HepG2 (cell line): Measurements from ENCODE around the gene XRCC5. TPM values are rescaled to one million over a fixed set of nuclear protein-coding genes. Genes with fewer than 3 reads are reported as not detected.

Experiments used
- ARID5B ChIP-seq: IDR thresholded peaks from 2 replicates; pipeline ENCODE4 v1.4.0; 2020; ENCODE audit warnings: mild to moderate bottlenecking, missing genetic modification reagents
- ATF2 ChIP-seq: sonication (generic); formaldehyde crosslinking; IDR thresholded peaks from 2 replicates; pipeline ENCODE4 v1.4.0; 2020; ENCODE audit warnings: missing genetic modification reagents
- GTF2F1 ChIP-seq: fragments of 150-350 bp; IDR thresholded peaks from 2 replicates; pipeline ENCODE4 v1.6.1; 2014; ENCODE audit warnings: low read length
- IKZF1 ChIP-seq: fragments of 450-650 bp; IDR thresholded peaks from 2 replicates; pipeline ENCODE4 v1.7.1; 2016
- JUNB ChIP-seq: sonication (generic); formaldehyde crosslinking; IDR thresholded peaks from 2 replicates; pipeline ENCODE4 v1.8.0; 2022; ENCODE audit warnings: missing genetic modification reagents, mild to moderate bottlenecking, borderline replicate concordance
- MEIS2 ChIP-seq: sonication (generic); formaldehyde crosslinking; IDR thresholded peaks from 2 replicates; pipeline ENCODE4 v1.9.0; 2021; ENCODE audit warnings: mild to moderate bottlenecking, missing genetic modification reagents
- MTF2 ChIP-seq: sonication (generic); formaldehyde crosslinking; IDR thresholded peaks from 2 replicates; pipeline ENCODE4 v1.5.0; 2020; ENCODE audit warnings: missing genetic modification reagents, borderline replicate concordance
- NFE2 ChIP-seq: sonication (generic); formaldehyde crosslinking; IDR thresholded peaks from 2 replicates; pipeline ENCODE4 v1.4.0; 2020; ENCODE audit warnings: missing genetic modification reagents
- NONO ChIP-seq, 2 experiments: fragments of 450-650 bp in 1 of 2; sonication (generic) in 1 of 2; formaldehyde crosslinking in 1 of 2; IDR thresholded peaks in 1 of 2; conservative IDR thresholded peaks in 1 of 2; 2 replicates each; pipeline versions ENCODE4 v1.6.1 to v1.8.0; 2017 to 2022; ENCODE audit warnings: mild to moderate bottlenecking in 1 of 2, missing genetic modification reagents in 1 of 2, moderate library complexity in 1 of 2
- NR2F2 ChIP-seq: IDR thresholded peaks from 2 replicates; pipeline ENCODE4 v1.6.1; 2012; ENCODE audit warnings: low read depth, inconsistent platforms, borderline replicate concordance
- SP4 ChIP-seq: sonication (generic); formaldehyde crosslinking; IDR thresholded peaks from 2 replicates; pipeline ENCODE4 v1.8.1; 2023; ENCODE audit warnings: mild to moderate bottlenecking, missing genetic modification reagents
- TCF7L2 ChIP-seq: IDR thresholded peaks from 2 replicates; pipeline ENCODE4 v1.6.1; 2011; ENCODE audit warnings: mild to moderate bottlenecking, low read depth, low read length, moderate library complexity
- YY1 ChIP-seq: IDR thresholded peaks from 2 replicates; pipeline ENCODE4 v1.6.1; 2011; ENCODE audit warnings: low read length, low read depth, moderate library complexity, mild to moderate bottlenecking; ENCODE audit not compliant: insufficient read depth, insufficient replicate concordance
- ZHX1 ChIP-seq: sonication (generic); formaldehyde crosslinking; IDR thresholded peaks from 2 replicates; pipeline ENCODE4 v1.8.1; 2022; ENCODE audit warnings: low read depth, mild to moderate bottlenecking, missing genetic modification reagents
- ZNF234 ChIP-seq: sonication (generic); formaldehyde crosslinking; conservative IDR thresholded peaks from 2 replicates; pipeline ENCODE4 v1.5.1; 2020; ENCODE audit warnings: mild to moderate bottlenecking, missing genetic modification reagents
- ZNF296 ChIP-seq: sonication (generic); formaldehyde crosslinking; conservative IDR thresholded peaks from 2 replicates; pipeline ENCODE4 v1.5.0; 2020; ENCODE audit warnings: mild to moderate bottlenecking, missing genetic modification reagents
- ZNF562 ChIP-seq: sonication (generic); formaldehyde crosslinking; IDR thresholded peaks from 2 replicates; pipeline ENCODE4 v1.8.0; 2022; ENCODE audit warnings: missing genetic modification reagents, borderline replicate concordance
- ZNF597 ChIP-seq: sonication (generic); formaldehyde crosslinking; IDR thresholded peaks from 2 replicates; pipeline ENCODE4 v1.5.0; 2020; ENCODE audit warnings: missing genetic modification reagents
- ZNF784 ChIP-seq: sonication (generic); formaldehyde crosslinking; IDR thresholded peaks from 2 replicates; pipeline ENCODE4 v1.5.1; 2020; ENCODE audit warnings: missing genetic modification reagents, mild to moderate bottlenecking, borderline replicate concordance
- ZNF788 ChIP-seq: sonication (generic); formaldehyde crosslinking; IDR thresholded peaks from 2 replicates; pipeline ENCODE4 v1.5.0; 2020; ENCODE audit warnings: mild to moderate bottlenecking, missing genetic modification reagents, borderline replicate concordance
- polyA plus RNA-seq, 8 experiments: library from polyadenylated mRNA; depleted of rRNA in 3 of 8; stranded (reverse) in 7 of 8; unstranded in 1 of 8; fragments of >200 nt; fragmentation: Illumina TruSeq in 4 of 8; extraction: Trizol in 4 of 8; gene quantifications; 2 replicates each; pipeline versions ENCODE4 v1.2.1 to v1.2.3, GENCODE V29; 2011 to 2016; ENCODE audit warnings: low read depth in 4 of 8, missing spikeins in 1 of 8, mixed read lengths in 1 of 8; ENCODE audit not compliant: insufficient read depth in 1 of 8
- total RNA-seq, 5 experiments: library from RNA; depleted of rRNA; stranded (reverse); fragments of >200 nt; fragmentation: Illumina TruSeq; extraction: Trizol; gene quantifications; 2 replicates each; pipeline ENCODE4 v1.2.3, GENCODE V29; 2016; ENCODE audit warnings: low read depth in 1 of 5

XRCC5 gene
- total and polyA plus RNA-seq, 2 of the 13 experiments (the other 11 are each of a cell fraction or from before 2014, with no cell fraction given), result 264 to 454 TPM

GRCh38 chr2:216081487-216082116, 27.5 kb upstream of the XRCC5 start, which contains the start of the genes PECR and TMEM169 (continued):
- TF ChIP-seq ZNF784 (CRISPR knock-in tag), result peak; percentile 99
- TF ChIP-seq TCF7L2, result no peak
- peak; percentile 32; the same call in 1 of the 2 replicates for TF ChIP-seq ZHX1
- TF ChIP-seq NONO (IDR thresholded peaks at IDR 0.05), result no peak
- TF ChIP-seq NONO (CRISPR knock-in tag; conservative IDR thresholded peaks at IDR 0.05), result peak; percentile 98
- no peak for TF ChIP-seq NFE2 (CRISPR knock-in tag)
- TF ChIP-seq JUNB, result no peak; the same call in 1 of the 2 replicates
- peak; percentile 72 for TF ChIP-seq SP4 (CRISPR knock-in tag)
- TF ChIP-seq ARID5B, result no peak; the same call in none of the 2 replicates
- no peak for TF ChIP-seq IKZF1
- TF ChIP-seq NR2F2, result no peak; the same call in 1 of the 2 replicates
- no peak for TF ChIP-seq GTF2F1
- peak; percentile 78; the same call in 1 of the 2 replicates for TF ChIP-seq ATF2
- TF ChIP-seq ZNF788 (CRISPR knock-in tag), result peak; percentile 98
- TF ChIP-seq ZNF296 (CRISPR knock-in tag), result peak; percentile 91
- TF ChIP-seq YY1, result peak; percentile 84
- no peak for TF ChIP-seq MTF2 (CRISPR knock-in tag)
- TF ChIP-seq ZNF234 (CRISPR knock-in tag), result peak; percentile 99
- TF ChIP-seq MEIS2 (CRISPR knock-in tag), result peak; percentile 86
- TF ChIP-seq ZNF597 (CRISPR knock-in tag), result no peak
- TF ChIP-seq ZNF562 (CRISPR knock-in tag), result no peak
